Suprapubic skin (tissue), 4 donors: ENCODE measurements around the gene TMEM217. TPM values are rescaled to one million over a fixed set of nuclear protein-coding genes. Genes with fewer than 3 reads are reported as not detected.
A peak's percentile ranks its signal among the peaks of the same experiment; 100 is the strongest.

Experiments
- DNase-seq, 2 donors: peaks; one replicate each; pipeline ENCODE4 v3.0.0-alpha.2; 2019; ENCODE audit warnings: low spot score in 2 of 2
- H3K27ac ChIP-seq: fragments of 200-600 bp; sonication (generic); one replicate; pipeline ENCODE4 v1.5.1; 2019
- H3K27me3 ChIP-seq: fragments of 200-600 bp; sonication (generic); one replicate; pipeline ENCODE4 v1.5.1; 2019
- H3K36me3 ChIP-seq: fragments of 200-600 bp; sonication (generic); one replicate; pipeline ENCODE4 v1.5.1; 2019
- H3K4me1 ChIP-seq: fragments of 200-600 bp; sonication (generic); one replicate; pipeline ENCODE4 v1.5.1; 2019
- H3K4me3 ChIP-seq: fragments of 200-600 bp; sonication (generic); one replicate; pipeline ENCODE4 v1.5.1; 2019; ENCODE audit warnings: mild to moderate bottlenecking
- H3K9me3 ChIP-seq: fragments of 200-600 bp; sonication (generic); one replicate; pipeline ENCODE4 v1.5.1; 2019
- CTCF ChIP-seq, 2 donors: fragments of 200-600 bp in 1 of 2; fragments of 450-650 bp in 1 of 2; sonication (generic) in 1 of 2; IDR thresholded peaks; one replicate each; pipeline ENCODE4 v1.5.1; 2016 to 2019; ENCODE audit warnings: antibody characterized with exemption in 2 of 2, mild to moderate bottlenecking in 1 of 2, moderate library complexity in 1 of 2
- EP300 ChIP-seq: sonication (generic); formaldehyde crosslinking; IDR thresholded peaks from one replicate; pipeline ENCODE4 v1.6.1; 2017; ENCODE audit warnings: antibody characterized with exemption
- POLR2A ChIP-seq, 2 donors: fragments of 450-650 bp; IDR thresholded peaks; one replicate each; pipeline ENCODE4 v1.6.1; 2017; ENCODE audit warnings: antibody characterized with exemption in 2 of 2, mild to moderate bottlenecking in 2 of 2, moderate library complexity in 2 of 2
- POLR2AphosphoS5 ChIP-seq, 3 donors: sonication (generic); formaldehyde crosslinking; IDR thresholded peaks; one replicate each; pipeline ENCODE4 v1.6.1; 2017; ENCODE audit warnings: antibody characterized with exemption in 3 of 3
- WGBS: methylation state at CpG from one replicate; pipeline ENCODE4 v1.1.5; 2018; 5-methylcytosine and 5-hydroxymethylcytosine counted together
- total RNA-seq, 4 donors: library from RNA; depleted of rRNA; stranded (reverse); fragments of >200 nt; gene quantifications; one replicate each; pipeline ENCODE4 v1.1.0, GENCODE V29; 2016

The TMEM217 gene
- total RNA-seq, 4 donors from 2014 or later = 0.30 to 3.3 (median 2.6) TPM; not detected in 1

DNA sequence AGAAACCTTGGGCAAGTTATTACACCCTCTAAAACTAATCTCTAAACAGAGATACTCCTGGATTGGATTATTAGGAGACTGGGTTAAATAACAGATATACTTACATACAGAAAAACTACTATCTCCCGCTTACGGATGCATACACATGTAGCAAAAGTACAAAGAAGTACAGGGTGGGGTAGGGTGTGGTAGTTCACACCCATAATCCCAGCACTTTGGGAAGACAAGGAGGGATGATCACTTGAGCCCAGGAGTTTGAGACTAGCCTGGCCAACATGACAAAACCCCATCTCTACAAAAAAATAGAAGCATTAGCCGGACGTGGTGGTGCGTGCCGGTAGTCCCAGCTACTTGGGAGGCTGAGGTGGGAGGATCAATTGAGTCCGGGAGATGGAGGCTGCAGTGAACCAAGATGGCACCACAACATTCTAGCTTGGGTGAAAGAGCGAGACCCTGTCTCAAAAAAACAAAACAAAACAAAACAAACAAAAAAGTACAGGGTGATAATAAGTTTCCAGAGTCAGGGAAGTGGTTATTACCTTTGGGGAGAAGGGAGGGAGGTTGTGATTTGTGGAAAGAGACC lies 79.9 kb downstream of the TMEM217 start:
- DNase-seq = no peak
- TF ChIP-seq EP300 (no peak), POLR2AphosphoS5 (IDR thresholded peaks at IDR 0.05) (no peak), CTCF (IDR thresholded peaks at IDR 0.05) (no peak), POLR2A (IDR thresholded peaks at IDR 0.05) (no peak)
- 83% methylated on average over 8 of the region's 8 CpGs for WGBS

DNA sequence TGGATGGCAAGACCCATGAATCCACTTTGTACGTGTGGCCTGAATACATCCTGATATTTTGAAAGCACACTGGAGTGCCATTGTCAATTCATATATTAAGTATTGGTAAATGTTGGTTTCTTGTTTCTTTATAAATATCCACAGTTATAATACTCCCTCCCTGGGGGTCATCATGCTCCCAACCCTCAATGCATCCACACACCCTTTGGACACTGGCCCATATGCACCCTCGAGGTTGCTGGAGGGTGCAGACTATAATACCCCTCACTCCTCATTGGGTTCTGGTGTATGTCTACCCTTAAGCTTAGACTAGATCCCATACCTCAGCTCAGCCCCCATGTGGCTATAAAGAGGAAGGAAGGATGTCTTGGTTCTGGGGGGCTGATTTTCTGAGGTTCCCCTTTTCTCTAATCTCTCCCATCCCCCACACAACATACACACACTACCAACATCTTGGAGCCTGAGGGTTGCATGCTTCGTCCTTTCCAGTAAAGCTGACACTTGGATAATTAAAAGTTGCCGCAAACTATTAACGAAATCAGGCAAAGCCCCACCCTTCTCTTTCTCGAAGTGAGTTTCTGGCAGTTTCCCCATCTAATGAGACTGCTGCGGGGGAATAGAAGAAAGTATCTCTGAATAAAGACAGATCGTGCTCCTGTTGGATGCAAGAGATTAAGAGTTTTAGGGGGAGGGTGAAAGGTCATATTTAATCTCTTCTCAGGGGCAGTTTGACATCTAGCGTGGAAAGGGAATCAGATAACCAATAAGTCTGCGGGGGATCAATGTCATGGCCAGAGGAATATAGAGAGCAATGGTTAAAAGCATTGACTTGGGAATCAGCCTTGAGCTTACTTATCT lies 80.6 kb downstream of the TMEM217 start:
- Histone ChIP-seq H3K4me1 (peaks cover 31% of the 10 kb centered on the region), H3K9me3 (no peaks in the 10 kb centered on the region), H3K4me3 (no peak overlapping the region), H3K27ac (no peak overlapping the region), H3K27me3 (no peaks in the 10 kb centered on the region), H3K36me3 (peaks cover 27% of the 10 kb centered on the region)
- TF ChIP-seq EP300 (no peak), POLR2A (IDR thresholded peaks at IDR 0.05) (no peak), POLR2AphosphoS5 (IDR thresholded peaks at IDR 0.05) (no peak), CTCF (IDR thresholded peaks at IDR 0.05) (no peak)
- DNase-seq = no peak
- WGBS = 37% methylated on average over 10 of the region's 10 CpGs

More for the DNA sequence above, 79.9 kb downstream of the TMEM217 start:
- Histone ChIP-seq H3K4me1 (peaks cover 24% of the 10 kb centered on the region), H3K27ac (no peak overlapping the region), H3K36me3 (peaks cover 25% of the 10 kb centered on the region), H3K9me3 (no peaks in the 10 kb centered on the region), H3K4me3 (no peak overlapping the region), H3K27me3 (no peaks in the 10 kb centered on the region)

GRCh38 chr6:37176268-37177076 lies 81.5 kb downstream of the TMEM217 start:
- DNase-seq = no peak
- peaks cover 32% of the 10 kb centered on the region for H3K4me1 ChIP-seq
- H3K27ac ChIP-seq = no peak overlapping the region
- no peaks in the 10 kb centered on the region for H3K27me3 ChIP-seq
- H3K9me3 ChIP-seq = no peaks in the 10 kb centered on the region
- peaks cover 27% of the 10 kb centered on the region for H3K36me3 ChIP-seq
- H3K4me3 ChIP-seq = no peak overlapping the region
- WGBS = 96% methylated on average over 15 of the region's 15 CpGs
- TF ChIP-seq EP300 = no peak
- no peak for TF ChIP-seq POLR2A (IDR thresholded peaks at IDR 0.05)
- TF ChIP-seq CTCF (IDR thresholded peaks at IDR 0.05) = no peak
- TF ChIP-seq POLR2AphosphoS5 (IDR thresholded peaks at IDR 0.05) = no peak

DNA sequence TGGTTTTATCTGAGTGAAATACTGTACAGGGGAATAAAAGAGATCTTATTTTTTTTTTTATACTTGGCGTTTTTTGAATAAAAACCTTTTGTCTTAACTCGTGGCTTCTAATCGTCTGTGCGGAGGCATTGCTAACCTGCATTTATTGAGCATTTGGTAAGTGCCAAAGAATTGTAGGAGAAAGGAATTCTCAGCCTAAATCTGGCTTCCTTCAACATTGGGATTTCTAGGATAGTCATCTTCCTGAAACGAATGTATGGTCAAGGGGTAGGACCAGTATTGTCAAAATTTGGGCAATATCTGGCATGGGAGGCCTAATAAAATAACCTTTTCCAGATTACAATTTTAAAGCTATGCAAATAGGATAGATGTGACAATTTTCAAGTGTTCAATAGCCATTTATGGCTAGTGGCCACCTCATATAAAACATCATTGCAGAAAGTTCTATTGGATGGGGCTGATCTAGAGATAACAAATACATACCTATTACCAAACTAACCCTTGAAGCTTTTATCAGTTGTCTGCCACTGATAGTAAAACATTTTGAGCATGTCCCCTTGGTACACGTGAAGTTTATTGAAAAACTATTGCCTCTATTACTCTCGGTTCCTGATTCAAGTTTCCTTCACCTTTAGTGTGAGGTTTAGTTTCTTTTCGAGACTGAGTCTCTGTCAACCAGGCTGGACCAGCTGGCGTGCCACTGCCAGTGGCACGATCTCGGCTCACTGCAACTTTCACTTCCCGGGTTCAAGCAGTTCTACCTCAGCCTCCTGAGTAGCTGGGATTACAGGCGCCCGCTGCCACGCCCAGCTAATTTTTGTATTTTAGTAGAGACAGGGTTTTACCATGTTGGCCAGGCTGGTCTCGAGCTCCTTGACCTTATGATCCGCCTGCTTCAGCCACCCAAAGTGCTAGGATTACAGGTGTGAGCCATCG lies 82.3 kb downstream of the TMEM217 start:
- no peaks in the 10 kb centered on the region for H3K9me3 ChIP-seq
- TF ChIP-seq CTCF (IDR thresholded peaks at IDR 0.05) (no peak), POLR2A (IDR thresholded peaks at IDR 0.05) (peak in 1 of 2 donors; percentile 24), POLR2AphosphoS5 (IDR thresholded peaks at IDR 0.05) (no peak), EP300 (no peak)
- 84% methylated on average over 18 of the region's 18 CpGs for WGBS
- H3K27me3 ChIP-seq = no peaks in the 10 kb centered on the region
- no peak overlapping the region for H3K27ac ChIP-seq
- H3K4me1 ChIP-seq = peaks cover 41% of the 10 kb centered on the region
- H3K4me3 ChIP-seq = no peak overlapping the region
- H3K36me3 ChIP-seq = peaks cover 27% of the 10 kb centered on the region
- no peak for DNase-seq
